IMR-90 (cell line): ENCODE data around the gene RABEP1. TPM values are rescaled to one million over a fixed set of nuclear protein-coding genes. Genes with fewer than 3 reads are reported as not detected.

Experiments
- ATAC-seq: fragments of 200-7000 bp; cut with Tn5 transposase; 2 replicates; pipeline ENCODE4 v1.9.1; 2020; ENCODE audit warnings: low read depth, mild to moderate bottlenecking, moderate library complexity
- BruUV-seq: library from RNA; stranded (reverse); fragments of 400-500 nt; replicated peaks from 2 replicates; lab custom pipeline; 2021; lab: Mats Ljungman, UMichigan
- CTCF ChIA-PET: fragments of 300-600 bp; formaldehyde crosslinking; extraction: SDS; loops from one replicate; lab custom pipeline; 2021; ENCODE audit warnings: antibody characterized with exemption; lab: Yijun Ruan, JAX
- POLR2A ChIA-PET: fragments of 300-600 bp; sonication (Branson Sonifier 250); formaldehyde crosslinking; loops from one replicate; lab custom pipeline; 2022; ENCODE audit warnings: antibody characterized with exemption; ENCODE audit not compliant: unreplicated experiment; lab: Charles Lee
- DNase-seq: peaks from one replicate; pipeline ENCODE4 v3.0.0; 2013
- H2AFZ ChIP-seq: replicated peaks from 2 replicates; pipeline ENCODE3; 2013; ENCODE audit warnings: low read length, mild to moderate bottlenecking; ENCODE audit not compliant: poor library complexity
- H2AK5ac ChIP-seq: 2 replicates; pipeline ENCODE4 v1.6.1; 2013; ENCODE audit warnings: low read depth, low read length, inconsistent platforms
- H2AK9ac ChIP-seq: replicated peaks from 2 replicates; pipeline ENCODE3; 2013; ENCODE audit warnings: mild to moderate bottlenecking, low read depth, low read length, moderate library complexity; ENCODE audit not compliant: poor library complexity
- H2BK120ac ChIP-seq: 2 replicates; pipeline ENCODE4 v1.6.1; 2013; ENCODE audit warnings: low read depth, low read length, inconsistent platforms
- H2BK15ac ChIP-seq: 3 replicates; pipeline ENCODE4 v1.6.1; 2013; ENCODE audit warnings: low read depth, low read length, inconsistent platforms
- H2BK20ac ChIP-seq: 2 replicates; pipeline ENCODE4 v1.6.1; 2013; ENCODE audit warnings: low read depth, mild to moderate bottlenecking, inconsistent platforms, low read length, moderate library complexity
- H2BK5ac ChIP-seq: 2 replicates; pipeline ENCODE4 v1.6.1; 2013; ENCODE audit warnings: mild to moderate bottlenecking, low read depth, low read length, inconsistent platforms; ENCODE audit not compliant: poor library complexity, severe bottlenecking
- H3K14ac ChIP-seq: replicated peaks from 2 replicates; pipeline ENCODE4 v1.6.1; 2013; ENCODE audit warnings: low read depth, low read length, inconsistent platforms
- H3K18ac ChIP-seq: 2 replicates; pipeline ENCODE4 v1.6.1; 2013; ENCODE audit warnings: low read depth, low read length, control low read depth
- H3K23ac ChIP-seq: 2 replicates; pipeline ENCODE4 v1.6.1; 2013; ENCODE audit warnings: low read depth, low read length, inconsistent platforms
- H3K27ac ChIP-seq: 2 replicates; pipeline ENCODE4 v1.5.1; 2013; ENCODE audit warnings: mild to moderate bottlenecking, control low read depth, low read length; ENCODE audit not compliant: insufficient read depth
- H3K27me3 ChIP-seq: 2 replicates; pipeline ENCODE4 v1.6.1; 2013; ENCODE audit warnings: low read length; ENCODE audit not compliant: control insufficient read depth, insufficient read depth
- H3K36me3 ChIP-seq: 2 replicates; pipeline ENCODE4 v1.6.1; 2013; ENCODE audit warnings: low read length, mixed read lengths; ENCODE audit not compliant: control insufficient read depth, insufficient read depth
- H3K4ac ChIP-seq: 2 replicates; pipeline ENCODE4 v1.6.1; 2013; ENCODE audit warnings: low read depth, low read length, inconsistent platforms
- H3K4me1 ChIP-seq: 2 replicates; pipeline ENCODE4 v1.6.1; 2013; ENCODE audit warnings: low read length, mixed read lengths; ENCODE audit not compliant: control insufficient read depth, insufficient read depth
- H3K4me2 ChIP-seq: 2 replicates; pipeline ENCODE4 v1.6.1; 2013; ENCODE audit warnings: low read depth, mild to moderate bottlenecking, control low read depth, low read length, moderate library complexity
- H3K4me3 ChIP-seq: 2 replicates; pipeline ENCODE4 v1.5.1; 2013; ENCODE audit warnings: low read depth, mild to moderate bottlenecking, control low read depth, low read length, moderate library complexity; ENCODE audit not compliant: insufficient read depth
- H3K56ac ChIP-seq: 2 replicates; pipeline ENCODE4 v1.6.1; 2013; ENCODE audit warnings: low read length, inconsistent platforms; ENCODE audit not compliant: insufficient read depth; ENCODE audit errors: extremely low read depth
- H3K79me1 ChIP-seq, 2 experiments: 2 replicates each; pipeline ENCODE4 v1.6.1; 2013; ENCODE audit warnings: low read length in 2 of 2, inconsistent platforms in 1 of 2, low read depth in 1 of 2
- H3K9ac ChIP-seq: 2 replicates; pipeline ENCODE4 v1.6.1; 2013; ENCODE audit warnings: low read depth, low read length, control low read depth
- H3K9me1 ChIP-seq: 2 replicates; pipeline ENCODE4 v1.6.1; 2013; ENCODE audit warnings: low read length, inconsistent platforms; ENCODE audit not compliant: insufficient read depth
- H3K9me3 ChIP-seq: 2 replicates; pipeline ENCODE4 v1.6.1; 2013; ENCODE audit warnings: low read length; ENCODE audit not compliant: control insufficient read depth, insufficient read depth
- H4K20me1 ChIP-seq: 2 replicates; pipeline ENCODE4 v1.6.1; 2013; ENCODE audit warnings: low read length, inconsistent platforms; ENCODE audit not compliant: insufficient read depth
- H4K5ac ChIP-seq: 2 replicates; pipeline ENCODE4 v1.6.1; 2013; ENCODE audit warnings: mild to moderate bottlenecking, low read depth, low read length, control low read depth
- H4K8ac ChIP-seq, 2 experiments: 2 replicates each; pipeline ENCODE4 v1.6.1; 2013; ENCODE audit warnings: low read depth in 2 of 2, low read length in 2 of 2, control low read depth in 1 of 2, inconsistent platforms in 1 of 2
- H4K91ac ChIP-seq: 2 replicates; pipeline ENCODE4 v1.6.1; 2013; ENCODE audit warnings: low read depth, low read length, inconsistent platforms; ENCODE audit not compliant: insufficient read depth
- BHLHE40 ChIP-seq: fragments of 150-350 bp; IDR thresholded peaks from 2 replicates; pipeline ENCODE4 v1.6.1; 2016; ENCODE audit warnings: mild to moderate bottlenecking, low read depth, low read length
- CEBPB ChIP-seq: IDR thresholded peaks from 2 replicates; pipeline ENCODE4 v1.6.1; 2012; ENCODE audit warnings: low read depth, low read length, improper control_type of control experiment
- CHD1 ChIP-seq: IDR thresholded peaks from 2 replicates; pipeline ENCODE4 v1.6.1; 2012; ENCODE audit warnings: low read depth, low read length, improper control_type of control experiment
- FOS ChIP-seq: fragments of 150-350 bp; IDR thresholded peaks from 2 replicates; pipeline ENCODE4 v1.6.1; 2016; ENCODE audit warnings: low read depth, low read length
- MAFK ChIP-seq: IDR thresholded peaks from 2 replicates; pipeline ENCODE4 v1.6.1; 2012; ENCODE audit warnings: low read depth, low read length, improper control_type of control experiment
- MAZ ChIP-seq: IDR thresholded peaks from 2 replicates; pipeline ENCODE4 v1.6.1; 2012; ENCODE audit warnings: low read depth, mild to moderate bottlenecking, low read length, improper control_type of control experiment, moderate library complexity, borderline replicate concordance
- MXI1 ChIP-seq: IDR thresholded peaks from 2 replicates; pipeline ENCODE4 v1.6.1; 2012; ENCODE audit warnings: low read depth, mild to moderate bottlenecking, low read length, moderate library complexity, borderline replicate concordance
- POLR2A ChIP-seq: IDR thresholded peaks from 2 replicates; pipeline ENCODE4 v1.6.1; 2012; ENCODE audit warnings: mild to moderate bottlenecking, low read depth, low read length
- RAD21 ChIP-seq: IDR thresholded peaks from 2 replicates; pipeline ENCODE4 v1.6.1; 2012; ENCODE audit warnings: low read length, improper control_type of control experiment
- RCOR1 ChIP-seq: IDR thresholded peaks from 2 replicates; pipeline ENCODE4 v1.6.1; 2012; ENCODE audit warnings: mild to moderate bottlenecking, low read length, improper control_type of control experiment; ENCODE audit not compliant: insufficient replicate concordance
- RFX5 ChIP-seq: IDR thresholded peaks from 2 replicates; pipeline ENCODE4 v1.8.0; 2012; ENCODE audit warnings: low read depth, mild to moderate bottlenecking, low read length, moderate library complexity
- SMC3 ChIP-seq: fragments of 150-350 bp; IDR thresholded peaks from 2 replicates; pipeline ENCODE4 v1.6.1; 2016; ENCODE audit warnings: low read depth, mild to moderate bottlenecking, antibody characterized with exemption, low read length, moderate library complexity
- WGBS, 2 experiments: methylation state at CpG; one replicate each; pipeline versions ENCODE4 v1.1.5 to v1.1.7; 2013; ENCODE audit warnings: missing lambda C conversion rate in 2 of 2; ENCODE audit not compliant: insufficient read length in 1 of 2; ENCODE audit errors: extremely low coverage in 2 of 2; 5-methylcytosine and 5-hydroxymethylcytosine counted together
- dilution Hi-C: fragments of 300-500 bp; cut with HindIII; formaldehyde crosslinking; loops from one replicate; pipeline ENCODE4 v1.14.3; 2018; ENCODE audit warnings: low sequenced_read_pairs; ENCODE audit not compliant: unreplicated experiment
- in situ Hi-C: fragments of 300-500 bp; cut with MboI; formaldehyde crosslinking; loops from 3 replicates; pipeline ENCODE4 v1.14.3; 2019; ENCODE audit warnings: low sequenced_read_pairs, inconsistent platforms, mixed read lengths
- intact Hi-C: fragments of 100-400 bp; cut with micrococcal nuclease; formaldehyde crosslinking; loops from 2 replicates; pipeline ENCODE4 v1.10.0; 2022
- polyA plus RNA-seq, 3 experiments: library from polyadenylated mRNA; depleted of rRNA; stranded (reverse); fragments of >200 nt; gene quantifications; 2 replicates each; pipeline ENCODE4 v1.2.3, GENCODE V29; 2012; ENCODE audit warnings: low replicate concordance in 1 of 3
- total RNA-seq: library from RNA; depleted of rRNA; stranded (reverse); fragments of >200 nt; gene quantifications from 2 replicates; pipeline ENCODE4 v1.2.3, GENCODE V29; 2012
- TF ChIP-seq, protein P1 (sequence below): conservative IDR thresholded peaks from 2 replicates; pipeline ENCODE4 v1.5.1; 2012; ENCODE audit warnings: mild to moderate bottlenecking, low read depth, low read length, improper control_type of control experiment
- TF ChIP-seq, protein P2 (sequence below): fragments of 150-350 bp; IDR thresholded peaks from 2 replicates; pipeline ENCODE4 v1.6.1; 2016; ENCODE audit warnings: low read depth, mild to moderate bottlenecking, low read length, moderate library complexity, borderline replicate concordance
- TF ChIP-seq, protein P3 (sequence below): fragments of 150-350 bp; IDR thresholded peaks from 2 replicates; pipeline ENCODE4 v1.6.1; 2017; ENCODE audit warnings: mild to moderate bottlenecking, antibody characterized with exemption, low read length, low read depth

RABEP1 gene
- total and polyA plus RNA-seq, 2 of the 4 experiments (the other 2 are of a cell fraction): 15.3 to 38.2 TPM

DNA sequence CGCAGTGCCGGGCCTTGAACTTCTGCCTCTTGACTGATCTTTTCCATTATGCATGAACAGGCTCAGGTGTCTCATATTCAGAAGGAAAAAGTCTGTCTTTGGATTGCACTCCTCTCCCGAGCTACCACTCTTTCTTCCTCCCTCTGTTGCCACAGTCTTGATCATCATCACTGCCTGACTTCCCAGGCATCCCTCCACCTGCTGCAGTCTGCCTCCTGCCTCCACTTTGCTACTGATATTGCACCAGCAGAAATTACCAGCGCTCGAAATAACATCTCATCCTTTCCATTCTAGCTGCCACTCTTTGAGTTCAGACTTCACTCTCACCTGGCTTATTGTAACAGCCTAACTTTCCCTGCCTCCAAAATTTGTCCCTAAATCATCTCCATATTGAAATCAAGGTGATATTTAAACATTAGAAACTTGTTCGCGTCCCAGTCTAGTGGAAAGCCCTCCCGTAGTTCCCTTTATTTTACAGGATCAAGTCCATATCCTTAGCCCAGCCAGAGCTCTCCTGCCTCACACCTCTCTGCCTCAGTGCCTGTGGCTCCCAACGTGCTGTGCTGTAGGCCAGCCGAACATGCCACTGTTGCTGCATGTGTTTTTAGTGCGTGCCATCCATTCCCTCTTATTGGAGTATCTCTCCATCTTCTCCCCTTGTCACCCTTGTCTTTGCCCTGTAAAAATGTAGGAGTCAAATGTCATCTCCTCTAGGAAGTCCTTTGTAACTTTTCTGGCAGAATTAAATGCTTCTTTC is 97.4 kb downstream of the RABEP1 start:
- Histone ChIP-seq H3K36me3 (peaks cover 55% of the 10 kb centered on the region), H3K27ac (no peak overlapping the region), H3K14ac (no peak overlapping the region), H2BK20ac (no peak overlapping the region), H3K23ac (no peak overlapping the region), H4K5ac (no peak overlapping the region), H3K4ac (no peak overlapping the region), H3K79me1 (peaks cover 2 to 3% of the 10 kb centered on the region in 2 experiments; a peak in 2 of 4 replicates), H4K20me1 (no peaks in the 10 kb centered on the region), H3K9ac (no peak overlapping the region), H3K9me3 (no peaks in the 10 kb centered on the region), H3K9me1 (peaks cover 5% of the 10 kb centered on the region; the same call in 1 of the 2 replicates), H3K27me3 (no peaks in the 10 kb centered on the region), H4K91ac (no peak overlapping the region), H2BK120ac (no peak overlapping the region), H2BK5ac (no peak overlapping the region), H3K18ac (no peak overlapping the region), H3K4me3 (no peak overlapping the region), H2AK9ac (no peak overlapping the region), H3K56ac (no peak overlapping the region), H2AFZ (no peak overlapping the region), H3K4me2 (no peak overlapping the region), H3K4me1 (no peaks in the 10 kb centered on the region), H2AK5ac (no peak overlapping the region), H2BK15ac (no peak overlapping the region), H4K8ac (no peak overlapping the region)
- ChIA-PET POLR2A (no interaction called here), CTCF (no interaction called here)
- no TSS peak for BruUV-seq
- in situ Hi-C loops (loop anchor here (10.0 kb wide), 1 partner anchor 65 kb away; no protein-coding TSS in a partner anchor), intact Hi-C loops (no loop called here), dilution Hi-C loops (no loop called here)
- ATAC-seq: no peak
- WGBS, 2 experiments: 93% methylated on average over 8 of the region's 11 CpGs; no CpG with 5 or more reads in 1 of the 2 experiments
- no peak for DNase-seq
- TF ChIP-seq POLR2A (no peak), MXI1 (no peak), RAD21 (no peak), RCOR1 (no peak), SMC3 (no peak), RFX5 (no peak), MAZ (no peak), MAFK (no peak), FOS (no peak), BHLHE40 (no peak), CHD1 (no peak), CEBPB (no peak)
- TF ChIP-seq, protein P1, sequence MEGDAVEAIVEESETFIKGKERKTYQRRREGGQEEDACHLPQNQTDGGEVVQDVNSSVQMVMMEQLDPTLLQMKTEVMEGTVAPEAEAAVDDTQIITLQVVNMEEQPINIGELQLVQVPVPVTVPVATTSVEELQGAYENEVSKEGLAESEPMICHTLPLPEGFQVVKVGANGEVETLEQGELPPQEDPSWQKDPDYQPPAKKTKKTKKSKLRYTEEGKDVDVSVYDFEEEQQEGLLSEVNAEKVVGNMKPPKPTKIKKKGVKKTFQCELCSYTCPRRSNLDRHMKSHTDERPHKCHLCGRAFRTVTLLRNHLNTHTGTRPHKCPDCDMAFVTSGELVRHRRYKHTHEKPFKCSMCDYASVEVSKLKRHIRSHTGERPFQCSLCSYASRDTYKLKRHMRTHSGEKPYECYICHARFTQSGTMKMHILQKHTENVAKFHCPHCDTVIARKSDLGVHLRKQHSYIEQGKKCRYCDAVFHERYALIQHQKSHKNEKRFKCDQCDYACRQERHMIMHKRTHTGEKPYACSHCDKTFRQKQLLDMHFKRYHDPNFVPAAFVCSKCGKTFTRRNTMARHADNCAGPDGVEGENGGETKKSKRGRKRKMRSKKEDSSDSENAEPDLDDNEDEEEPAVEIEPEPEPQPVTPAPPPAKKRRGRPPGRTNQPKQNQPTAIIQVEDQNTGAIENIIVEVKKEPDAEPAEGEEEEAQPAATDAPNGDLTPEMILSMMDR: no peak
- TF ChIP-seq, protein P2, sequence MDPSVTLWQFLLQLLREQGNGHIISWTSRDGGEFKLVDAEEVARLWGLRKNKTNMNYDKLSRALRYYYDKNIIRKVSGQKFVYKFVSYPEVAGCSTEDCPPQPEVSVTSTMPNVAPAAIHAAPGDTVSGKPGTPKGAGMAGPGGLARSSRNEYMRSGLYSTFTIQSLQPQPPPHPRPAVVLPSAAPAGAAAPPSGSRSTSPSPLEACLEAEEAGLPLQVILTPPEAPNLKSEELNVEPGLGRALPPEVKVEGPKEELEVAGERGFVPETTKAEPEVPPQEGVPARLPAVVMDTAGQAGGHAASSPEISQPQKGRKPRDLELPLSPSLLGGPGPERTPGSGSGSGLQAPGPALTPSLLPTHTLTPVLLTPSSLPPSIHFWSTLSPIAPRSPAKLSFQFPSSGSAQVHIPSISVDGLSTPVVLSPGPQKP: no peak
- TF ChIP-seq, protein P3, sequence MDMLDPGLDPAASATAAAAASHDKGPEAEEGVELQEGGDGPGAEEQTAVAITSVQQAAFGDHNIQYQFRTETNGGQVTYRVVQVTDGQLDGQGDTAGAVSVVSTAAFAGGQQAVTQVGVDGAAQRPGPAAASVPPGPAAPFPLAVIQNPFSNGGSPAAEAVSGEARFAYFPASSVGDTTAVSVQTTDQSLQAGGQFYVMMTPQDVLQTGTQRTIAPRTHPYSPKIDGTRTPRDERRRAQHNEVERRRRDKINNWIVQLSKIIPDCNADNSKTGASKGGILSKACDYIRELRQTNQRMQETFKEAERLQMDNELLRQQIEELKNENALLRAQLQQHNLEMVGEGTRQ: no peak
